Measurements from ENCODE around the gene LASP1NB.

DNA sequence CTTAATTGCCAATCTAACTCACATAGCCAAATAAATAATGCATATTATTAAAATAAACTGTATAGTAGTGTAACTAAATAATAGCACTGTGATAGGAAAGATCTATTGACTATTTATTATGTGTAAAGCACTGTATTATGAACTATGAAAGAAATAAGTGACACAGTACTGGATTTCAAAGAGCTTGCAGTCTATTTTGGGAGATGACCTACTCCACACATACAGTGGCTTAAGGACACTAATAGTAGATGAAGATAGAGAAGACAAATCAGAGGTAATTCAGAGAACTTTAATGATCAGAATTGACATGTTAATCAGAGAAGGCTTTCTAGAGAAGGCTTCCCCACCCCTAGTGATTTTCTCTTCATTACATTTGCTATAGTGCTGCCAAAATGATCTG, 14.6 kb downstream of the LASP1NB start:
- TF ChIP-seq, protein P1, sequence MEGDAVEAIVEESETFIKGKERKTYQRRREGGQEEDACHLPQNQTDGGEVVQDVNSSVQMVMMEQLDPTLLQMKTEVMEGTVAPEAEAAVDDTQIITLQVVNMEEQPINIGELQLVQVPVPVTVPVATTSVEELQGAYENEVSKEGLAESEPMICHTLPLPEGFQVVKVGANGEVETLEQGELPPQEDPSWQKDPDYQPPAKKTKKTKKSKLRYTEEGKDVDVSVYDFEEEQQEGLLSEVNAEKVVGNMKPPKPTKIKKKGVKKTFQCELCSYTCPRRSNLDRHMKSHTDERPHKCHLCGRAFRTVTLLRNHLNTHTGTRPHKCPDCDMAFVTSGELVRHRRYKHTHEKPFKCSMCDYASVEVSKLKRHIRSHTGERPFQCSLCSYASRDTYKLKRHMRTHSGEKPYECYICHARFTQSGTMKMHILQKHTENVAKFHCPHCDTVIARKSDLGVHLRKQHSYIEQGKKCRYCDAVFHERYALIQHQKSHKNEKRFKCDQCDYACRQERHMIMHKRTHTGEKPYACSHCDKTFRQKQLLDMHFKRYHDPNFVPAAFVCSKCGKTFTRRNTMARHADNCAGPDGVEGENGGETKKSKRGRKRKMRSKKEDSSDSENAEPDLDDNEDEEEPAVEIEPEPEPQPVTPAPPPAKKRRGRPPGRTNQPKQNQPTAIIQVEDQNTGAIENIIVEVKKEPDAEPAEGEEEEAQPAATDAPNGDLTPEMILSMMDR (conservative IDR thresholded peaks at IDR 0.05; ENCODE audit: low read depth, low read length) = no peak
- TF ChIP-seq EZH2 (IDR thresholded peaks at IDR 0.05; ENCODE audit: borderline replicate concordance, low read depth, low read length, poor library complexity, severe bottlenecking) = no peak
